ENCODE measurements around the gene GLIS1. TPM values are rescaled to one million over a fixed set of nuclear protein-coding genes. Genes with fewer than 3 reads are reported as not detected.

GLIS1 gene
- total RNA-seq, 1 experiment from 2014 or later: 0.39 TPM

DNA sequence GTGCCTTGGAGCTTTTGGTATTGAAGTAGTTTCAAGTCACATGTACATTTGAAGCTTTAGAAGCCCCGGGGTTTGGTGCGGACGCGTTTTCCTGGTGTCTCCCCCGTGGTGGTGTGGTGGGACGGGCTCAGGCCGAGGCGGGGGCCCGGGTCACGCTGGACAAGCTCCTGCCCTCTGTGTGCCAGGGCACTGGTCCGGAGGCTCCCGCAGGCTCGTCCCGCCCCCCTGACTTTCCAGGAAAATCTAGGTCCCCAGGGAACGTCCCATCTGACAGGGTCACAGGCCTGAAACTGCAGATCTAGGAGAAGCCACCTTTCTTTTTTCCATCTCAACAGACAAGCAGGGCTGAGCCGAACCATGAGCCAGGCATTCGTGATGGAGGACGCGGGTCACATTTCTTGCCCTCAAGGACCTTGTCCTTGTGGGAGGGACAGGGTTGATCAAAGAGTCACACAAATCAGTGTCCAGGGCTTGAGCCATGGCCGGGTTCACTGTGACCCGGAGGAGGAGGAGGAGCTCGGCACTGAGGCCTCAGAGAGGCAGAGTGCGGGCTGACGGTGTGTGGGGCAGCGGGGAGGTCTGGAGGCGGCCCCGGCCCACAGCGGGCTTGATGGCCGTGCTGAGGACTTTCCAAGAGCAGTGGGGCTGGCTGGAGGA, 278.2 kb downstream of the GLIS1 start:
- Histone ChIP-seq H3K9me2 (ENCODE audit: insufficient read depth) (no peaks in the 10 kb centered on the region), H2AFZ (ENCODE audit: low read depth, low read length, poor library complexity, severe bottlenecking) (no peak overlapping the region), H3K4me1 (ENCODE audit: control insufficient read depth in 1 of 2, insufficient read depth in 2 of 2, low read length in 2 of 2) (peaks cover 0 to 5% of the 10 kb centered on the region in 2 experiments; a peak in 1 of 4 replicates), H4K20me1 (ENCODE audit: insufficient read depth) (no peaks in the 10 kb centered on the region), H3K27me3 (ENCODE audit: insufficient read depth, low read length) (no peaks in the 10 kb centered on the region), H3K36me3 (ENCODE audit: control insufficient read depth in 1 of 2, insufficient read depth in 2 of 2, low read length in 2 of 2) (no peaks in the 10 kb centered on the region), H3K9me3 (ENCODE audit: control insufficient read depth in 1 of 2, insufficient read depth in 1 of 2, low read depth in 1 of 2, low read length in 2 of 2) (no peaks in the 10 kb centered on the region), H3K4me2 (ENCODE audit: low read length) (no peak overlapping the region), H3K9ac (ENCODE audit: low read length) (no peak overlapping the region), H3K27ac (ENCODE audit: low read depth, low read length) (no peak overlapping the region), H3K4me3 (replicated peaks in 1 of 2; ENCODE audit: low read depth in 1 of 2, low read length in 2 of 2) (no peak overlapping the region), H3K79me2 (ENCODE audit: insufficient read depth, low read length) (no peaks in the 10 kb centered on the region)
- CTCF ChIA-PET: no interaction called here
- intact Hi-C loops (cut with micrococcal nuclease): no loop called here
- BruUV-seq (replicated peaks): no TSS peak
- no peak for TF ChIP-seq JUND (IDR thresholded peaks at IDR 0.05)
- TF ChIP-seq SIN3A (IDR thresholded peaks at IDR 0.05; ENCODE audit: low read depth): no peak
- TF ChIP-seq, protein P1, sequence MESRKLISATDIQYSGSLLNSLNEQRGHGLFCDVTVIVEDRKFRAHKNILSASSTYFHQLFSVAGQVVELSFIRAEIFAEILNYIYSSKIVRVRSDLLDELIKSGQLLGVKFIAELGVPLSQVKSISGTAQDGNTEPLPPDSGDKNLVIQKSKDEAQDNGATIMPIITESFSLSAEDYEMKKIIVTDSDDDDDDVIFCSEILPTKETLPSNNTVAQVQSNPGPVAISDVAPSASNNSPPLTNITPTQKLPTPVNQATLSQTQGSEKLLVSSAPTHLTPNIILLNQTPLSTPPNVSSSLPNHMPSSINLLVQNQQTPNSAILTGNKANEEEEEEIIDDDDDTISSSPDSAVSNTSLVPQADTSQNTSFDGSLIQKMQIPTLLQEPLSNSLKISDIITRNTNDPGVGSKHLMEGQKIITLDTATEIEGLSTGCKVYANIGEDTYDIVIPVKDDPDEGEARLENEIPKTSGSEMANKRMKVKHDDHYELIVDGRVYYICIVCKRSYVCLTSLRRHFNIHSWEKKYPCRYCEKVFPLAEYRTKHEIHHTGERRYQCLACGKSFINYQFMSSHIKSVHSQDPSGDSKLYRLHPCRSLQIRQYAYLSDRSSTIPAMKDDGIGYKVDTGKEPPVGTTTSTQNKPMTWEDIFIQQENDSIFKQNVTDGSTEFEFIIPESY (IDR thresholded peaks at IDR 0.05; ENCODE audit: extremely low read depth, insufficient replicate concordance, low read length): no peak
- no peak for TF ChIP-seq ZFX (IDR thresholded peaks at IDR 0.05)
- no peak for TF ChIP-seq RAD21 (IDR thresholded peaks at IDR 0.05; ENCODE audit: low read depth)
- no peak for TF ChIP-seq CEBPB (IDR thresholded peaks at IDR 0.05; ENCODE audit: low read depth)
- TF ChIP-seq TCF7L2 (IDR thresholded peaks at IDR 0.05; ENCODE audit: borderline replicate concordance, extremely low read depth, insufficient read depth, insufficient read length): no peak
- TF ChIP-seq, protein P2, sequence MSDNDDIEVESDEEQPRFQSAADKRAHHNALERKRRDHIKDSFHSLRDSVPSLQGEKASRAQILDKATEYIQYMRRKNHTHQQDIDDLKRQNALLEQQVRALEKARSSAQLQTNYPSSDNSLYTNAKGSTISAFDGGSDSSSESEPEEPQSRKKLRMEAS (IDR thresholded peaks at IDR 0.05): no peak
- no peak for TF ChIP-seq FOSL1 (IDR thresholded peaks at IDR 0.05; ENCODE audit: low read depth)
- no peak for TF ChIP-seq EZH2 (IDR thresholded peaks at IDR 0.05)
- no peak for TF ChIP-seq ELF1 (IDR thresholded peaks at IDR 0.05; ENCODE audit: borderline replicate concordance, low read depth)
- TF ChIP-seq EGR1 (IDR thresholded peaks at IDR 0.05; ENCODE audit: low read depth): no peak
- TF ChIP-seq SRF (IDR thresholded peaks at IDR 0.05; ENCODE audit: low read depth): no peak
- TF ChIP-seq, protein P3, sequence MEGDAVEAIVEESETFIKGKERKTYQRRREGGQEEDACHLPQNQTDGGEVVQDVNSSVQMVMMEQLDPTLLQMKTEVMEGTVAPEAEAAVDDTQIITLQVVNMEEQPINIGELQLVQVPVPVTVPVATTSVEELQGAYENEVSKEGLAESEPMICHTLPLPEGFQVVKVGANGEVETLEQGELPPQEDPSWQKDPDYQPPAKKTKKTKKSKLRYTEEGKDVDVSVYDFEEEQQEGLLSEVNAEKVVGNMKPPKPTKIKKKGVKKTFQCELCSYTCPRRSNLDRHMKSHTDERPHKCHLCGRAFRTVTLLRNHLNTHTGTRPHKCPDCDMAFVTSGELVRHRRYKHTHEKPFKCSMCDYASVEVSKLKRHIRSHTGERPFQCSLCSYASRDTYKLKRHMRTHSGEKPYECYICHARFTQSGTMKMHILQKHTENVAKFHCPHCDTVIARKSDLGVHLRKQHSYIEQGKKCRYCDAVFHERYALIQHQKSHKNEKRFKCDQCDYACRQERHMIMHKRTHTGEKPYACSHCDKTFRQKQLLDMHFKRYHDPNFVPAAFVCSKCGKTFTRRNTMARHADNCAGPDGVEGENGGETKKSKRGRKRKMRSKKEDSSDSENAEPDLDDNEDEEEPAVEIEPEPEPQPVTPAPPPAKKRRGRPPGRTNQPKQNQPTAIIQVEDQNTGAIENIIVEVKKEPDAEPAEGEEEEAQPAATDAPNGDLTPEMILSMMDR (IDR thresholded peaks at IDR 0.05 in 2 of 3, conservative IDR thresholded peaks at IDR 0.05 in 1 of 3; ENCODE audit: borderline replicate concordance in 1 of 3, insufficient read depth in 1 of 3, low read depth in 2 of 3, low read length in 2 of 3): no peak
- no peak for ATAC-seq
- POLR2A ChIA-PET: no interaction called here
- DNase-seq (ENCODE audit: low read depth, low spot score): no peak
- RAD21 ChIA-PET (ENCODE audit: low non-redundant PET in 1 of 2, low total read pairs in 2 of 2, uncharacterized antibody in 2 of 2, unreplicated experiment in 2 of 2): no interaction called here
